Neural progenitor cell (in vitro differentiated cells): Measurements from ENCODE around the gene S100A6. TPM values are rescaled to one million over a fixed set of nuclear protein-coding genes. Genes with fewer than 3 reads are reported as not detected.

Source experiments
- DNase-seq: peaks from one replicate; pipeline ENCODE4 v3.0.0-alpha.2; 2016; ENCODE audit warnings: low spot score
- H2AFZ ChIP-seq: fragments of 200-600 bp; sonication (generic); replicated peaks from 2 replicates; pipeline ENCODE4 v1.6.1; 2016; ENCODE audit warnings: antibody characterized with exemption
- H3F3A ChIP-seq: fragments of 200-600 bp; sonication (generic); 2 replicates; pipeline ENCODE4 v1.6.1; 2016; ENCODE audit warnings: antibody characterized with exemption, low read depth
- H3K27ac ChIP-seq: fragments of 200-600 bp; sonication (generic); 2 replicates; pipeline ENCODE4 v1.5.1; 2016; ENCODE audit warnings: mild to moderate bottlenecking
- H3K27me3 ChIP-seq: fragments of 200-600 bp; sonication (generic); 2 replicates; pipeline ENCODE4 v1.6.1; 2016; ENCODE audit warnings: mild to moderate bottlenecking, moderate library complexity
- H3K36me3 ChIP-seq: fragments of 200-600 bp; sonication (generic); 2 replicates; pipeline ENCODE4 v1.5.1; 2016
- H3K4me1 ChIP-seq: fragments of 200-600 bp; sonication (generic); 2 replicates; pipeline ENCODE4 v1.6.1; 2016; ENCODE audit warnings: mixed run types
- H3K4me2 ChIP-seq: fragments of 200-600 bp; sonication (generic); 2 replicates; pipeline ENCODE4 v1.6.1; 2016
- H3K4me3 ChIP-seq: fragments of 200-600 bp; sonication (generic); 2 replicates; pipeline ENCODE4 v1.5.1; 2016
- H3K79me2 ChIP-seq: fragments of 200-600 bp; sonication (generic); 2 replicates; pipeline ENCODE4 v1.6.1; 2016; ENCODE audit warnings: low read depth
- H3K9ac ChIP-seq: fragments of 200-600 bp; sonication (generic); 2 replicates; pipeline ENCODE4 v1.6.1; 2016
- H3K9me3 ChIP-seq: fragments of 200-600 bp; sonication (generic); 2 replicates; pipeline ENCODE4 v1.5.1; 2016; ENCODE audit warnings: low read depth
- H4K20me1 ChIP-seq: fragments of 200-600 bp; sonication (generic); 2 replicates; pipeline ENCODE4 v1.6.1; 2016; ENCODE audit warnings: low read depth
- H3K27ac Mint-ChIP-seq: 3 replicates; pipeline ENCODE4 v1.8.0; 2021; ENCODE audit warnings: mixed read lengths
- H3K27me3 Mint-ChIP-seq: 2 replicates; pipeline ENCODE4 v1.8.0; 2022; ENCODE audit warnings: low read depth, mild to moderate bottlenecking, inconsistent platforms, moderate library complexity, mixed read lengths; ENCODE audit not compliant: insufficient read depth
- H3K36me3 Mint-ChIP-seq: 3 replicates; pipeline ENCODE4 v1.8.0; 2021; ENCODE audit warnings: mixed read lengths
- H3K4me1 Mint-ChIP-seq: 3 replicates; pipeline ENCODE4 v1.8.0; 2021; ENCODE audit warnings: mixed read lengths
- H3K4me3 Mint-ChIP-seq: 3 replicates; pipeline ENCODE4 v1.8.0; 2021; ENCODE audit warnings: mild to moderate bottlenecking, moderate library complexity, mixed read lengths
- H3K9me3 Mint-ChIP-seq: 3 replicates; pipeline ENCODE4 v1.8.0; 2020; ENCODE audit warnings: mixed read lengths
- EZH2 ChIP-seq: fragments of 200-600 bp; sonication (generic); IDR thresholded peaks from 2 replicates; pipeline ENCODE4 v1.6.1; 2017; ENCODE audit warnings: antibody characterized with exemption, mild to moderate bottlenecking, moderate library complexity
- EZH2phosphoT487 ChIP-seq: fragments of 200-600 bp; sonication (generic); IDR thresholded peaks from 2 replicates; pipeline ENCODE4 v1.6.1; 2017; ENCODE audit warnings: antibody characterized with exemption
- total RNA-seq: library from RNA; depleted of rRNA; stranded (reverse); fragments of >200 nt; gene quantifications from 2 replicates; pipeline ENCODE4 v1.2.3, GENCODE V29; 2015; ENCODE audit warnings: low replicate concordance
- TF ChIP-seq, protein P1 (sequence below): fragments of 200-600 bp; sonication (generic); IDR thresholded peaks from 2 replicates; pipeline ENCODE4 v1.5.1; 2017; ENCODE audit warnings: antibody characterized with exemption, mild to moderate bottlenecking

Gene S100A6
- total RNA-seq, 1 donor from 2014 or later: not detected

DNA sequence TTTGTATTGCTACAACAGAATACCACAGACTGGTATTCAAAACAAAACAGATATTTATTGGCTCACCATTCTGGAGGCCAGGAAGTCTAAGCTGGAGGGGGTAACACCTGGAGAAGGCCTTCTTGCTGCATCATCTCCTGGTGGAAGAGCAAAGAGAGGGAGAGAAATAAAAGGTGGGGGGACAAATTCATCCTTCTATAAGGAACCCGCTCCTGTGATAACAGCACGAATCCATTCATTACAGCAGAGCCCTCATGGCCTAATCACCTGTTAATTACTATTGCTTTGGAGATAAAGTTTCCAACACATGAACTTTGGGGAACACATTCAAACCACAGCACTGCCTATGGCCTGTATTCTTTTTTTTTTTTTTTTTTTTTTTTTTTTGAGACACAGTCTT, 24.4 kb upstream of the S100A6 start:
- H3K27me3 ChIP-seq: no peaks in the 10 kb centered on the region
- H3F3A ChIP-seq: no peaks in the 10 kb centered on the region
- H3K9me3 Mint-ChIP-seq: no peaks in the 10 kb centered on the region
- no peak for DNase-seq
- no peak overlapping the region for H3K27ac ChIP-seq
- no peaks in the 10 kb centered on the region for H3K79me2 ChIP-seq
- H3K4me1 Mint-ChIP-seq: peaks cover 3% of the 10 kb centered on the region
- no peak overlapping the region for H3K9ac ChIP-seq
- H3K4me3 ChIP-seq: no peak overlapping the region
- H3K9me3 ChIP-seq: no peaks in the 10 kb centered on the region
- no peaks in the 10 kb centered on the region for H3K36me3 ChIP-seq
- no peak overlapping the region for H3K4me2 ChIP-seq
- no peaks in the 10 kb centered on the region for H3K36me3 Mint-ChIP-seq
- peaks cover 8% of the 10 kb centered on the region for H3K27me3 Mint-ChIP-seq
- TF ChIP-seq EZH2 (no peak), EZH2phosphoT487 (no peak)
- TF ChIP-seq, protein P1, sequence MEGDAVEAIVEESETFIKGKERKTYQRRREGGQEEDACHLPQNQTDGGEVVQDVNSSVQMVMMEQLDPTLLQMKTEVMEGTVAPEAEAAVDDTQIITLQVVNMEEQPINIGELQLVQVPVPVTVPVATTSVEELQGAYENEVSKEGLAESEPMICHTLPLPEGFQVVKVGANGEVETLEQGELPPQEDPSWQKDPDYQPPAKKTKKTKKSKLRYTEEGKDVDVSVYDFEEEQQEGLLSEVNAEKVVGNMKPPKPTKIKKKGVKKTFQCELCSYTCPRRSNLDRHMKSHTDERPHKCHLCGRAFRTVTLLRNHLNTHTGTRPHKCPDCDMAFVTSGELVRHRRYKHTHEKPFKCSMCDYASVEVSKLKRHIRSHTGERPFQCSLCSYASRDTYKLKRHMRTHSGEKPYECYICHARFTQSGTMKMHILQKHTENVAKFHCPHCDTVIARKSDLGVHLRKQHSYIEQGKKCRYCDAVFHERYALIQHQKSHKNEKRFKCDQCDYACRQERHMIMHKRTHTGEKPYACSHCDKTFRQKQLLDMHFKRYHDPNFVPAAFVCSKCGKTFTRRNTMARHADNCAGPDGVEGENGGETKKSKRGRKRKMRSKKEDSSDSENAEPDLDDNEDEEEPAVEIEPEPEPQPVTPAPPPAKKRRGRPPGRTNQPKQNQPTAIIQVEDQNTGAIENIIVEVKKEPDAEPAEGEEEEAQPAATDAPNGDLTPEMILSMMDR: no peak
- no peaks in the 10 kb centered on the region for H4K20me1 ChIP-seq
- no peak overlapping the region for H2AFZ ChIP-seq
- H3K4me3 Mint-ChIP-seq: peak overlapping the region; percentile 53
- no peak overlapping the region for H3K27ac Mint-ChIP-seq
- H3K4me1 ChIP-seq: no peaks in the 10 kb centered on the region

GRCh38 chr1:153557877-153558276, 22.1 kb upstream of the S100A6 start:
- Histone ChIP-seq H2AFZ (no peak overlapping the region), H3K27me3 (no peaks in the 10 kb centered on the region), H3K79me2 (no peaks in the 10 kb centered on the region), H3K4me3 (no peak overlapping the region), H3K4me2 (no peak overlapping the region), H3K9me3 (no peaks in the 10 kb centered on the region), H3K36me3 (no peaks in the 10 kb centered on the region), H4K20me1 (no peaks in the 10 kb centered on the region), H3K4me1 (no peaks in the 10 kb centered on the region), H3K9ac (no peak overlapping the region), H3F3A (no peaks in the 10 kb centered on the region), H3K27ac (no peak overlapping the region)
- H3K27me3 Mint-ChIP-seq: peaks cover 2% of the 10 kb centered on the region
- TF ChIP-seq EZH2phosphoT487 (no peak), EZH2 (no peak)
- TF ChIP-seq, protein P1: no peak
- no peak overlapping the region for H3K4me3 Mint-ChIP-seq
- no peaks in the 10 kb centered on the region for H3K9me3 Mint-ChIP-seq
- peaks cover 5% of the 10 kb centered on the region for H3K4me1 Mint-ChIP-seq
- DNase-seq: no peak
- H3K27ac Mint-ChIP-seq: no peak overlapping the region
- no peaks in the 10 kb centered on the region for H3K36me3 Mint-ChIP-seq

GRCh38 chr1:153556348-153556747, 20.6 kb upstream of the S100A6 start:
- Histone ChIP-seq H3K4me2 (no peak overlapping the region), H3K4me3 (no peak overlapping the region), H3K36me3 (no peaks in the 10 kb centered on the region), H3K27ac (no peak overlapping the region), H3F3A (no peaks in the 10 kb centered on the region), H3K27me3 (no peaks in the 10 kb centered on the region), H3K9me3 (no peaks in the 10 kb centered on the region), H2AFZ (no peak overlapping the region), H3K9ac (no peak overlapping the region), H4K20me1 (no peaks in the 10 kb centered on the region), H3K79me2 (no peaks in the 10 kb centered on the region), H3K4me1 (no peaks in the 10 kb centered on the region)
- Mint-ChIP-seq H3K9me3 (no peaks in the 10 kb centered on the region), H3K27me3 (peaks cover 2% of the 10 kb centered on the region), H3K27ac (no peak overlapping the region), H3K4me3 (no peak overlapping the region), H3K4me1 (peaks cover 5% of the 10 kb centered on the region), H3K36me3 (no peaks in the 10 kb centered on the region)
- DNase-seq: no peak
- no peak for TF ChIP-seq EZH2phosphoT487
- TF ChIP-seq, protein P1: no peak
- TF ChIP-seq EZH2: no peak
